Glomerular endothelial cell (primary cell): Measurements from ENCODE around the gene ACOT8. TPM values are rescaled to one million over a fixed set of nuclear protein-coding genes. Genes with fewer than 3 reads are reported as not detected.
A peak's percentile ranks its signal among the peaks of the same experiment; 100 is the strongest.
"Not testable (repeated sequence)": the region's sequence is repeated elsewhere in the genome, so short reads cannot be mapped to it uniquely, and the experiment has no call there.

ENCODE experiments used
- DNase-seq: peaks from one replicate; pipeline ENCODE4 v3.0.0-alpha.2; 2011; ENCODE audit warnings: low read depth, low spot score; ENCODE audit errors: extremely low read depth
- total RNA-seq: library from RNA; depleted of rRNA; stranded (reverse); fragments of >200 nt; gene quantifications from 2 replicates; pipeline ENCODE4 v1.2.3, GENCODE V29; 2015

Gene ACOT8
- total RNA-seq, 1 donor from 2014 or later = 32.3 TPM

DNA sequence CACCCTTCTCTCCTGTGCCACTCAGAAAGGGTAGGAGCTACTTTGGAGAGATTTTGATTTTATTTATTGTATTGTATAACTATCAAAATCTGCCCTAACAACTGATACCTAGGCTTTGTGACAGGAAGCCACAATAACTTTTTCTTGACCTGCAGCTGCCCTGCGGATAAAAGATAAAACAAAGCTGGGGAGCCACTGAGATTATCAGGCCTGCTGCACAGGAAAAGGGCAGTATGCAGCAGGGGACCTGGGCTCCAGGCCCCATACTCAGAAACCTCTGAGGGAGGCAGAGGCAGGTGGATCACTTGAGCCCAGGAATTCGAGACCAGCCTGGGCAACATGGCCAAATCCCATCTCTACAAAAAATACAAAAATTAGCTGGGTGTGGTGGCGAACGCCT, 24.6 kb downstream of the ACOT8 start:
- no peak for DNase-seq

DNA sequence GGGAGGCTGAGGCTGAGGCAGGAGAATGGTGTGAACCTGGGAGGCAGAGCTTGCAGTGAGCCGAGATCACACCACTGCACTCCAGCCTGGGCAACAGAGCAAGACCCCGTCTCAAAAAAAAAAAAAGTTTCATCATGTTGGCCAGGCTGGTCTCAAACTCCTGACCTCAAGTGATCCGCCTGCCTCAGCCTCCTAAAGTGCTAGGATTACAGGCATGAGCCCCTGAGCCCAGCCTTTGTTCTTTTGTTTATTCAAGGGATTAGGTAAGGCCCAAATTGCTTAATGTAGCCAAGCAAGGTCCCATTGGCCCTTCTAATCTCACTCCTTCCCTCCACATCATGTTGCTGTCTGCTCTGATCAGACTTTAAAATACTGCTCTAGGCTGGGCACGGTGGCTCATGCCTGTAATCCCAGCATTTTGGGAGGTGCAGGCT, 27.5 kb downstream of the ACOT8 start:
- not testable (repeated sequence) for DNase-seq

- no peak for DNase-seq
Measured at GRCh38 chr20:45828589-45828988, 28.6 kb downstream of the ACOT8 start.

DNA sequence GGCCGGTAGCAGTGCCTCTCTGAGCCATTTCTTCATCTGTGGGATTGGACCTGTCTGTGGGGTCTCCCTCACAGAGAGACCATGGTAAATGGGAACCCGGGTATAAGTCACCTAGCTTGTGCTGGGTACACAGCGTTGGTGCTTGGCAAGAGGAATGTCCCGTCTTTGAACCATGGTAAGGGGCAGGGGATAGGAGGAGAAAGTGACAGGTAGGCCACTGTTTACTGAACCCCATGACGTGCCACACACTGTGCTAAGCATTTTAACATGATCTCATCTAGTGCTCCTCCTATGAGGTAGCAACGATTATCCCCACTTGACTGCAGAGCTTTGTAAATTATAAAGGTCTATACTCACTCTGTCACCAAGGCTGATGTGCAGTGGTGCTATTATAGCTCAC, 29.5 kb downstream of the ACOT8 start:
- no peak for DNase-seq

GRCh38 chr20:45827030-45827652, 30.1 kb downstream of the ACOT8 start, which contains the start of gene TNNC2:
Gene TNNC2, minus strand, starts transcription at chr20:45827312. Its CDS starts 64 bp downstream, at chr20:45827248.
- DNase-seq = no peak

DNA sequence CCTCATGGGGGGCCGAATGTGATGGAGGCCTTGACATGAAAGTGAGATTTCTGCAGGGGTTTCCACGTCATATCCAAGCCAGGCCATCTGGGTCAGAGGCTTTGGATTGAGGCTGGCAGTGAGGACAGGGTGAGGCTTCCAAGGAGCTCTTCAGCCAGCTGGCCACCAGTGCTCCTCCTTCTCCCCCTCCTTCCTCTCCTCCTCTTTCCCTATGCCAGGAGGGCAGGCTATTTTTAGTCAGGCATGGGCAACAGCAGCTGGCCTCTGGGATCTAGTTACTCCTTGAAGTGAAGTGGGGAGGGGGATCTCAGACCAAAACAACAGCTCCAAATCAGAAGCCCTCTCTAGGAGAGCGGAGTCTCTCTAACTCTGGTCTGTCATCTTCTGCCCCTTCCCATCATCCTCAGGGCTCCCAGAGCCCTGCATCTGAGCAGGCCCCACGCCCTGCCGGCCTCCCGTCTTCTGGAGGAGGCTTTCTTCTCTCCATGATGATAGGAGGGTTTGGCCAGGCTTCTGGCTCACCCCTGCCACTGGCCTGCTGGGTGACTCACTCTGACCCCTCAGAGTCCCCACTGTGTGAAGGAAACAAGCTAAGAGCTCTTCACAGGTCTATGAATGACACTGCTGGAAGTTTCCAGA, 30.7 kb downstream of the ACOT8 start:
- no peak for DNase-seq

GRCh38 chr20:45823949-45824835, 33.0 kb downstream of the ACOT8 start:
- no peak for DNase-seq

DNA sequence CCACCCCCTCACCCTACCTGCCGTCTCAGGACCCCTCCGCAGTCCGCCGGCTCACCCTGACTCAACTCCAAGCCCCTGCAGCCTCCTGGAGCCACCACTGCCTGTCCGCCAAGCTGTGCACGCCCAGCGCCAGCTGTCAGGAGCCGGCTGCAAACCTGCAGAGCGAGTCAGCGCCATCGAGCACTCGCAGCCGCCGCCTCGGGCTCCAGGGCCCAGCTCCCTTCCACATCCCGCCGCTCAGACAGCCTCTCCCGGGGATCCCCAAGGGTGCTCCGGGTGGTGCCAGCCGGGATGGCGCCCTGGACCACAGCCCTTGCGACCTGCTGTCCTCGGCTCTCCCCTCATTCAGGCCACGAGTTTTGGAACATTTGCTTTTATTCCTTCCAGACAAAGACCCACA, 34.3 kb downstream of the ACOT8 start:
- DNase-seq = no peak

DNA sequence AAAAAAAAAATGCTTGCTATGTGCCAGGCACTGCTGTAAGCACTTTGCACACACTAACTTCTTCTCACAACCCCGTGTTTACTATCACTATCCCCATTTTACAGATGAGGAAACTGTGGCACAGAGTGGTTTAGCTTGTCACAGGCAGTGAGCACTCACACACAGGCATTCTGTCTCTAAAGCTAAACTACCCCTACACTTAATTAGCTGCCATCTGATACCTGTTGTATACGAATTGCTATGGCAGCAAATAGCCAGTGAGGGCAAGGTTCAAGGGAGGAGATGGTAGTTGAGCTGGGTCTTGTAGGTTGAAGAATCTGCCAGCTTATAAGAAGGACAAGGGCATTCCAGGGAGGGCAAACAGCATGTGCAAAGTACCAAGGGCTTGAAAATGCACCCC, 35.2 kb downstream of the ACOT8 start:
- no peak for DNase-seq

DNA sequence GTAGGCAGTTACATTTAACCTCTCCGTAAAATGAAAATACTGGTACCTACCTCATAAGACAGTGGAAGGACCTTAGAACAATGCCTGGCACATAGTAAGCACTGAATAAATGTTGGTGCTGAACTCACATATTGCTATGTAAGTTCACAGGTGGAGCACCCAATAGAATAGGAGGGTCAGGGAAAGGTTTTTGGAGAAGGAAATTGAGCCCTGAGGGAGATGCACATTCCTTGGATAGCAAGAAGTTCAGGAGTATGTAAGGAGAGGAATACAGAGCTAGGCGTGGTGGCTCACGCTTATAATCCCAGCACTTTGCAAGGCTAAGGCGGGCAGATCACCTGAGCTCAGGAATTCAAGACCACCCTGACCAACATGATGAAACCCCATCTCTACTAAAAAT, 37.7 kb downstream of the ACOT8 start:
- DNase-seq = no peak

DNA sequence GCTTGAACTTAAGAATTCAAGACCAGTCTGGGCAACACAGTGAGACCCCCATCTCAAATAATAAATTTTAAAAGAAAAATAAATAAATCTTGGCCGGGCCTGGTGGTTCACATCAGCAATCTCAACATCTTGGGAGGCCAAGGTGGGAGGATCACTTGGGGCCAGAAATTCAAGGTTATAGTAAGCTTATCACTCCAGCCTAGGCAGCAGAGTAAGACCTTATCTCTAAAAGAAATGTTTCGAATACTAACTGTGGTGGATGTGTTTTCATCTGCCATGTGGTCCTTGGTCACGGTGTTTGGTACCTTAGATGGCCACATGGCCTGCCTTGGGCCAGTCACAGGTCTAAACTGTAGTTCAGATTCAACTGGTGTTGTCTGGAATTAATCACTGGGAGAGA, 39.0 kb downstream of the ACOT8 start:
- DNase-seq = no peak

DNA sequence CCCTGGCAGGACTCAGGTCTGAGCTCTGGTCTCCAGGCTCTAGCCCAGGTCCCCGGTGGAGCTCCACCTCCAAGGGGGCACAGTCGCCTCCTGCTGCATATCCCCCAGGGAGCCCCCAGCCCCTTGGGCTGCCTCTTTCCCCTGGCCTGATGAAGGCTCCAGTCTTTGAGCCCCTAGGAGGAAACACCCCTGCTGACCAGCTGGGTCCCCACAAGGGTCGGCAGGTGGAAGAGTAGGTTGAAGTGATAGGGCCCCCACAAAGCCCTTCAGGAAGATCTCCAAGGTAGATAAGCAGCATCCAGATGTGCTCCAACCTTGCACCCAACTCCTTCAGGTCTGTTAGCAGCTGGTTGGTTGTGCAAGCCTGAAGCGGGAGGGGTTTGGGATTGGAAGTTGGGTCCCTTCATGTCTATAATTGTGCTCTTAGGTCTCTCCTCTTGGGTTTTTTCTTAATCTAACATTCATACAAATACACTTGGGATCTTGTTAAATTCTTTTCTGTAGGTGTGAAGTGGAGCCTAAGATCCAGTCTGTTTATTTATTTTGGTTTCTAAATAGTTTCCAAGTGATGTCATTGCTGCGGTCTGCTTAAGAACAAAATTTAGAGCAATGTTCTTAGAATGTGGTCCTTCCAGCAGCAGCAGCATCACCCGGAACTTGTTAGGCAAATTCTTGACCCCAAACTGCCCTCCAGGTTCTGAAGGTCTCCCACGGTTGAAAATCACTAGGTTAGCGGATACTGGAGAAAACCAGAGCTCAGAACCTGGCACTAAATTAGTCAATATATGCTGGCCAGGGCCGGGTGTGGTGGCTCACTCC, 39.6 kb downstream of the ACOT8 start:
- DNase-seq = no peak

GRCh38 chr20:45816951-45817350, 40.2 kb downstream of the ACOT8 start:
- DNase-seq = no peak

DNA sequence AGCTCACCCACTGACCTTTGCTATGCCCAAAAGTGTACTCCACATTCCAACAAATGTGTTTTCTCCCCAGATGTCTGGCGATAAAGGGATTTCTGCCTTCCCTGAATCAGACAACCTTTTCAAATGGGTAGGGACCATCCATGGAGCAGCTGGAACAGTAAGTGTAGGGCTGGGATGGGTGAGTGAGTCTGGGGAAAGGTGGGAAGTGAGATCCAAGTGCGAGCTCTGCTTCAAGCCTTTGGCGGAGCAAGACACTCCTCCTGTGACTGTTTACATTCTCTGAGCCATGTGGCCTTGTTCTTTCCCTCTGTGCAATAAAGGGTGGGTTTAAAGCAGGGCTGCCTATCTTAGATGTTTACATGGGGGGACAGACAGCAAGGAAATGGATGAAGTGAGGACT, 42.9 kb downstream of the ACOT8 start:
- DNase-seq = no peak

GRCh38 chr20:45813489-45813888, 43.7 kb downstream of the ACOT8 start:
- no peak for DNase-seq

- DNase-seq = no peak
Measured at GRCh38 chr20:45813006-45813340, 44.2 kb downstream of the ACOT8 start.

- peak; percentile 98 for DNase-seq
Measured at GRCh38 chr20:45812157-45813005, 44.8 kb downstream of the ACOT8 start, which contains the start of gene UBE2C. Gene UBE2C, plus strand, starts transcription at chr20:45812644. Its CDS starts 52 bp downstream, at chr20:45812696.

DNA sequence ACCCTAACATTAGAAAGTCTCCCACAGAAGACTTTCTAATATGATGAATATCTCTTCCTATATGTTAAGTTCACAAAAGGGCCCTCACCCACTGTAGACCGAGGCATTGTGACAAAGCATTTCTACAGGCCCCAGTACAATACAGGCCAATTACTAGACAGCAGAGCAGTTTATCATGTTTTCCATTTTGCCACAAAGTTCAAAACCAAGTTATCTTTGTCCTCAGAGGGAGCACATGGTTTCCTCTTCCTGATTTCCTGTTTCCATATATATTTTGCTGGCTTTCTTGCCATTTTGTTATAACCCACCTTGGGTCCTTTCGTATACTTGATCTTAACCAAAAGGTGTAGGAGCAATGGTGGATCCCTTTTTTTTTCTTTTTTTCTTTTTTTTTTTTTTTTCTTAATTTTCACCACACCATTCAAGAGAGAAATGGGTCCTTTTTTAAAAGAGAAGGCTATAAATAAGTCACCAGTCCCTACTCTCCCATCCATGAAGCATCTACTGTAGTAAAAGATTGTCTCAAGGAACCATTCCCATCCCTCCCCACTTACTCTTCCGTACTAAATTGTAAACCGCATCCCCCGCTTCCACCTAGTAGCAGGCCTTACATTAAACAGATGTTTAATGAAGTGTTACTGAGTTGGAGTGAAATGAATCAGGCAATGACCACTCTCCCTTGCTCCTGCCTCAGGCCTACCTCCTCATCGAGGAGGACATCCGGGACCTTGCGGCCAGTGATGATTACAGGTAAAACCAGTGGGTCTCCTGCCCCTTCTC, 46.8 kb downstream of the ACOT8 start:
- no peak for DNase-seq

DNA sequence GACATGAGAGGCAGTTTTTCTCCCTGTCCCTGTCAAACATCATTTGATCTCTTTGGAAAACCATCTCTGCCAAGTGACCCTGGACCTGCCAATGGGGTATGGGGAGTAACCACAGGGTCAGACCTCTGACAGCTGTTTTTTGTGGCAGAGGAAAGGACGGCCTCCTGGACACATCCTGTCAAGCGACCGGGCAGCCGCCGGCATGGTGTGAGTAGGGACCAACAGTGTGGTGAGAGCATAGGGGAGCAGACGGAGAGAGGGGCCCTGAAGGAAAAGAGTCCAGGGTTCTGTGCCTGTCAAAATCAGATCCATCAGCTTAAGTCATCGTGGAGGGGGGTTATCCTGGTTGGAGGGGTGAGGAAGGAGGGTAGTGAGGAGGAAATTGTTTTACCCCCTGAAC, 55.3 kb downstream of the ACOT8 start:
- DNase-seq = no peak
